Urinary bladder (tissue), 4 donors: ENCODE data around the gene YARS1. TPM values are rescaled to one million over a fixed set of nuclear protein-coding genes. Genes with fewer than 3 reads are reported as not detected.

Experiments
- DNase-seq: peaks from one replicate; pipeline ENCODE4 v3.0.0-alpha.2; 2015; ENCODE audit errors: extremely low spot score
- H3K27ac ChIP-seq: one replicate; pipeline ENCODE4 v1.5.1; 2013; ENCODE audit warnings: low read depth, mild to moderate bottlenecking, moderate library complexity
- H3K36me3 ChIP-seq: one replicate; pipeline ENCODE4 v1.6.1; 2013; ENCODE audit warnings: mild to moderate bottlenecking, moderate library complexity; ENCODE audit not compliant: insufficient read depth
- H3K4me1 ChIP-seq: one replicate; pipeline ENCODE4 v1.6.1; 2013; ENCODE audit warnings: mild to moderate bottlenecking, moderate library complexity; ENCODE audit not compliant: insufficient read depth
- H3K4me3 ChIP-seq: one replicate; pipeline ENCODE4 v1.5.1; 2013; ENCODE audit warnings: low read depth, low read length
- WGBS: extraction: QIAGEN DNeasy Blood & Tissue Kit; methylation state at CpG from one replicate; pipeline ENCODE4 v1.1.7; 2013; 5-methylcytosine and 5-hydroxymethylcytosine counted together
- polyA plus RNA-seq: library from polyadenylated mRNA; stranded (reverse); fragments of 200-250 nt; gene quantifications from one replicate; pipeline ENCODE4 v1.2.3, GENCODE V29; 2013
- total RNA-seq: library from RNA; depleted of rRNA; stranded (reverse); fragments of >200 nt; gene quantifications from one replicate; pipeline ENCODE4 v1.2.3, GENCODE V29; 2014
- donor health status: healthy with polysubstance abuse.
- donor health status: healthy.

Gene YARS1
- total and polyA plus RNA-seq, 2 donors = 33.4 to 39.8 TPM

DNA sequence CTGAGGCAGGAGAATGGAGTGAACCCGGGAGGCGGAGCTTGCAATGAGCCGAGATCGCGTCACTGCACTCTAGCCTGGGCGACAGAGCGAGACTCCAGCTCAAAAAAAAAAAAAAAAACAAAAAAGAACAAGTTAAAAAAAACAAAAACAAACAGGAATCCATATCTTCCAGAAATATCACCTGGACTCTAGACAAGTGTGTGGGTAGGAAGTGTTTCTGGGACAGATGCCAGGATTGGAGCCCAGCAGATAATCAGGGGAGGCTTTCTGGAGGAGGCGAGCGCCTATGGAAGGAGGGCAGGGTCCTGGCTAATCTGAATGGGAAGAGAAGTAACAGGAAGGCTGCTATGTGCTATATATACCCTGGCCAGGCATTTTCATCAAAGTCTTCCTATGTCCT lies 71.0 kb downstream of the YARS1 start:
- DNase-seq = no peak
- H3K4me3 ChIP-seq = no peak overlapping the region
- 87% methylated on average over 9 of the region's 9 CpGs for WGBS
- H3K4me1 ChIP-seq = no peaks in the 10 kb centered on the region
- H3K27ac ChIP-seq = no peak overlapping the region
- no peaks in the 10 kb centered on the region for H3K36me3 ChIP-seq

DNA sequence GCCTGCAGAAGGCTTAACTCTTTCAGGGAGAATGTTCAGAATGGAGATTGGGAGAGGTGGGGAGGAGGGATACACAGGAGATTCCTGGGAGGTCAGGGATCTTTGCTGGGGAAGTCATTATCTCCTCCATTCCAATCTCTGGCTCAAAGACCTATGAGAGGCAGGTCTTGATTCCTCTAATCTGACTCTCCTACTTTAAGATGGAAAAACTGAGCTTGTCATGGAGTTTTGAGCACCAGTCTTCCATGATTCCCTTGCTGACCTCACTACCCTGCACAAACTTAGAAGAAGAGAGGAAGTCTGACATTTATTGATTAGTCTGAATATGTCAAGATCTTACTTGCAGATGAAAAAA lies 73.1 kb downstream of the YARS1 start:
- Histone ChIP-seq H3K27ac (no peak overlapping the region), H3K4me1 (no peaks in the 10 kb centered on the region), H3K36me3 (no peaks in the 10 kb centered on the region), H3K4me3 (no peak overlapping the region)
- DNase-seq = no peak

DNA sequence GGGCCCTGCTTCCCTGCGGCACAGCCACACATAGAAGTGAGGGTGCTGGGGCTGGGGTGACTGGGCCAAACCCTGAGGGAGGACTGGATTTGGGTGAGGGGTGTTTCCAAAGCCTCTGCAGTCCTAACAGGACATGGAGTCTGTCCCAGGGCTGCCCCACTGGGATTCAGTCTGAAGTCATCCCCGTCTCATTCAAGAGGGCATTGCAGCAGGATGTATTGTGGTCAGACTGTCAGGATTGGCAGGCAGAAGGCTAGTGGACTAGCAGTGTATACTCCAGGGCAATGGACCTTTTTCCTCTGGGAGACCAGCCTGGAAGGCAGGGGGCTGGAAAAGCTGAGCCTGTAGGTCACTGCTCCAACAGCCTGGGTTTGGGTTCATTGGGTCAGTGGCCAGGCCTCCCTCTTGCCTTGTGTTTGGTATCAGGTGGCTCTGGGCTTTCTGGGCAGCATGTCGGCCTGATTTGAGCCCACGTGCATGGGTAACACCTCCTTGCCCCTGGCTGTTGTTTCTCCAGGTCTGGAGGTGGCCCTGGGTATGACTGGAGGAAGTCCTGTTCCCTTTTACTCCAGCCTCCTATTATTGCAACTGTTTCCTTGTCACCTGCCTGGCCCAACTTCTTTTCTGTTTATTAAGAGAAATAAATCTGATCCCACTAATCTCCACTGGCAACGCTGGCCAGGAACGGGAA lies 73.6 kb downstream of the YARS1 start:
- Histone ChIP-seq H3K36me3 (no peaks in the 10 kb centered on the region), H3K4me1 (no peaks in the 10 kb centered on the region), H3K4me3 (no peak overlapping the region), H3K27ac (no peak overlapping the region)
- DNase-seq = no peak
- 31% methylated on average over 6 of the region's 6 CpGs for WGBS

DNA sequence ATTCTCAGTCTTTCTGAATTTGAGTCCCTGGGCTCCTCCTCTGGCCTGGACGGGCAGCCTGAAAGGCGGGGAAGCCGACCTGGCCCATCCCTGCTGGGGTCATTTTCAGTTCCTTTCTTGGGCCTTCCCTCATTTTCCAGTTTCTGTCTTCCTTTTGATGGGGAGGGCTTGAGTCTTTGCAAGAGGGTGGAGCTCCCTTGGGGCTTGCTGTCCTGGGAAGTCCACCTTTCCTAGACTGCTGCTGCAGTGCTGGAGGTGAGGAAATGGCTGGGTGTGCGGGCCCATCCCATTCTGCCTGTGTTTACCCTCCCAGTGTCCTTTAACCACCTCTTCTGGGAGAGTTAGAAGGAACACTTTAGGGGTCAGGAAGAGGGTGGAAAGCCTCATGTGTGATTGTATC lies 74.2 kb downstream of the YARS1 start:
- Histone ChIP-seq H3K4me3 (peak overlapping the region; percentile 87), H3K27ac (peak overlapping the region; percentile 95), H3K36me3 (no peaks in the 10 kb centered on the region), H3K4me1 (no peaks in the 10 kb centered on the region)
- WGBS = 66% methylated on average over 4 of the region's 4 CpGs
- no peak for DNase-seq

DNA sequence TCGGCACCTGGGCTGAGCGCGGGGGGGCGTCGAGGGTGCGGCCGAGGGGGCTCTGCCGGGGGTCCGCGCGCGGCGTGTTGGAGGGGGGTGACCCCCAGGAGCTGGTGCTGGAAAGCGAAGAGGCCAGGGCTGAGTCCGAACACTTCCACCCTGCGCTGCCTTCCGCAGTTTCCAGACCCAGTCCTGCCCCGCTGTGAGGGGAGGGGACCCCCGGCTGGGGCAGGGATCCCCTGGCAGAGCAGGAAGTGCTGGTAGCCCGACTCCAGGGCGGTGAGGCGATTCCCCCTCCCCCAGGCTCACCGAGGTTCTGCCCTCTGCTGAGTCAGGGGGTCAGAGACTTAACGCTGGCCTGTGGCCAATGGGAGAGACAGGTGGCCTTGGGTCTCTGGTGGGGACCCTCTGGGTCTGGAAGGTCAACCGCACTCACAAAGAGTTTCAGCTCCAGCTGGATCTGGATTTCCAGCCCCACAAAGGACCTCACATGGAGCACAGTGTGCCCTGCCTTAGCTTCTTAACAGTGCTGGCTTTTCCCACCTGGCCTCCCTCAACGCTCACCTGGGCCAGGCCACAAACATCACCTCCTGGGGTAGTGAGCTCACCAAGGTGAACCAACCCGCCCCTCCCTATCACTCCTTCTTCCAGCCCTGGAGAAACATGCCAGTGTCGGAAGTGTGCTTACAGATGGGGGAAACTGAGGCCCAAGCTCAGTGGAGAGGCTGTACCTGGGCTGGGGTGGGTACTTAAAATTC lies 74.8 kb downstream of the YARS1 start:
- WGBS = 22% methylated on average over 28 of the region's 28 CpGs
- peak overlapping the region; percentile 95 for H3K27ac ChIP-seq

DNA sequence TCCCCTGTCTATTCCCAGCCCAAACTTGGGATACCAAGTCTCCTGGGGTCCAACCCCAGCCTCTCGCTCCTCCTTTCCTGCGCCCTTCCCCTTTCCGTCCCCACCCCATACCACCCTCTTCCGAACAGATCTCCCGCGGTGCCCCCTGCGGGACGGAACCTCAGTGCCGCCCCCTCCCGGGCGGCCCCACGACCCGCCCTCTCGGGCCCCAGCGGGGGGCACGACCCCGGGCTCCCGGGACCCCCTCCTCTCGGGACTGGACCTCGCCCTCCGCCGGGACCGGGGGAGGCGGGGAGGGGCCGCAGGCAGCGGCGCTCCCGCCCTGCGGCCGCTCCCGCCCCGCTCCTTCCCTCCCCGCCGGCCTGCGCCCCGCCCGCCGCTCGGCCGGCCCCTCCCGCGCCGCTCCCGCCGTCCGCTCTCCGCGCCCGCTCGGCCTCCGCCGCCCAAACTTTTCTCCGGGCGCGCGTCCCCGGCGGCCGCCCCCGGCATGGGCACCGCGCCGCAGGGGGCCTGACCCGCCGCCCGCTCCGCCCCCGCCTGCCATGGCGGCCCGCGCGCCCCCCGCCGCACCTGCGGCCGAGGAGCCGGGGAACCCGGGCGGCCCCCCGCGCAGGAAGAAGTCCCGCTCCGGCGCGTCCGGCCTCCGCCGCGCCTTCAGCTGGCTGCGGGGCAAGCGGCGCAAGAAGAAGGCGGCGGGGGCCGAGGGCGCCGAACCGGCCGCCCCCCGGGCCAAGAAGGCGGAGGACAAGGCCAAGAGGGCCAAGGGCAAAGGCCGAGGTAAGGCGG lies 75.6 kb downstream of the YARS1 start:
- under 1% methylated on average over 101 of the region's 103 CpGs for WGBS
- no peaks in the 10 kb centered on the region for H3K4me1 ChIP-seq
- H3K4me3 ChIP-seq = peak overlapping the region; percentile 87
- H3K36me3 ChIP-seq = no peaks in the 10 kb centered on the region
- no peak for DNase-seq
- H3K27ac ChIP-seq = peak overlapping the region; percentile 95

More for the DNA sequence above, 74.8 kb downstream of the YARS1 start:
- Histone ChIP-seq H3K36me3 (no peaks in the 10 kb centered on the region), H3K4me3 (peak overlapping the region; percentile 87), H3K4me1 (no peaks in the 10 kb centered on the region)
- DNase-seq = no peak

DNA sequence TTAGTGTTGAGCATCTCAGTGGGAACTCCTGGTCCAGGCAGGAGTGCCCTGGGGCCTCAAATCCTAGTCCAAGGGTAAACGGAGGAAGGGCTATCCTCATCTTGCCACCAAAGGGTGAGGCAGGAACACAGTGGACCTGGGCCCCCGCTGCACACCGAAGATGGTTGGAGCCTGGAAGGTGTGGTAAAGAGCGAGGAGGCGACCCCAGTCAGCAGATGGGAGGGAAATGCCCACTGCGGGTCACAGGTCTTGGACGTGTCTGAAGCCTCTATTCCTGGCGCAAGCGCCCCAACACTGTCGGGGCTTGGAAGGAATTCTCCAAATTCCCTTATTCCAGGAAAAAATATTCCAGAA lies 76.1 kb downstream of the YARS1 start:
- WGBS = 35% methylated on average over 10 of the region's 10 CpGs
- Histone ChIP-seq H3K36me3 (no peaks in the 10 kb centered on the region), H3K27ac (peak overlapping the region; percentile 71), H3K4me3 (peak overlapping the region; percentile 87), H3K4me1 (no peaks in the 10 kb centered on the region)
- DNase-seq = no peak

DNA sequence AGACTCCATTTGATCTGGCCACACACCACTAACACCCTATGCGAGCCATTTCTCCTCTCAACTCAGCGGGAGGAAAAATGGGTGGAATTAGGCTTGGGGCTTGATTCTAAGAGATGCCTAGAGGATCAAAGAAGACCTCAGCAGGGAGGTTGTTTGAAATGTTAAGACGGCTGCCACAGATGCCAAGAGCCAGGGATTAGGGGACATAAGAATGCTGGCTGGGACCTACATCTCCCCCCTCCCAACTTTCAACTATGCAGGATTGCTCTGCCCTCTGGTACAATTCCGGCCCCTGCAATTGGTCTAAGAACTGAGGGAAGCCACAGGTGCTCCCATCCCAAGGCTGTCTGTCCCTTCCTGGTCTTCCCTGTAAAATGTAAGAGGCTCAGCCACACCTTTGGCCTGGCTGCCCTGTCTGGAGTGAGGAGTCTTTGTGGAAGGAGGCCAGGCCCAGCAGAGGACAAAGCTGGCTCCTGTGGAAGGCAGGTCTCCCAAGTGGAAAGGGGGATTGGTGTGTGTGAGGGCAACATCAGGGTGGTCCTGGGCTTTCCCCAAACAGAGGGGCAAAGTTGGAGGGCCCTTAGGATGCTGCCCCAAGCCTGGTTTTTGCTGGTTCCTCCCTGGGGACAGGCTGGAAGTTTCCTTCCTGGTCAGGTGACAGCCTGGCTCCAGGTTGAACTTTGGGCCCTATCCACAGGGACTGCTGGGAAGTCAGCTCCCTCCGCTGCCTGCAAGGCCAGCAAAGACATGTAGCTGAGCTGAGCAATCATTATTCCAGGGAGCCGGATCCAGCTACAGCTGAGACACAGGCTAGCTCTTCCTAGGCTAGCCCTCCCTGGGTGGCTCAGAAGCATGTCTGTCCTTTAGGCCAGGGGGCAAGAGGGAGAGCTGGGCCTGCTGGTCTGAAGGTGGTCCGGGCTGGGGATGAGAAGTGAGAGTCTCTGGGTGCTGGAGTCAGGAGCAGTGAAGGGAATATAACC lies 80.1 kb downstream of the YARS1 start:
- Histone ChIP-seq H3K36me3 (no peaks in the 10 kb centered on the region), H3K4me3 (no peak overlapping the region), H3K27ac (no peak overlapping the region), H3K4me1 (no peaks in the 10 kb centered on the region)
- DNase-seq = no peak
- 86% methylated on average over 7 of the region's 7 CpGs for WGBS

DNA sequence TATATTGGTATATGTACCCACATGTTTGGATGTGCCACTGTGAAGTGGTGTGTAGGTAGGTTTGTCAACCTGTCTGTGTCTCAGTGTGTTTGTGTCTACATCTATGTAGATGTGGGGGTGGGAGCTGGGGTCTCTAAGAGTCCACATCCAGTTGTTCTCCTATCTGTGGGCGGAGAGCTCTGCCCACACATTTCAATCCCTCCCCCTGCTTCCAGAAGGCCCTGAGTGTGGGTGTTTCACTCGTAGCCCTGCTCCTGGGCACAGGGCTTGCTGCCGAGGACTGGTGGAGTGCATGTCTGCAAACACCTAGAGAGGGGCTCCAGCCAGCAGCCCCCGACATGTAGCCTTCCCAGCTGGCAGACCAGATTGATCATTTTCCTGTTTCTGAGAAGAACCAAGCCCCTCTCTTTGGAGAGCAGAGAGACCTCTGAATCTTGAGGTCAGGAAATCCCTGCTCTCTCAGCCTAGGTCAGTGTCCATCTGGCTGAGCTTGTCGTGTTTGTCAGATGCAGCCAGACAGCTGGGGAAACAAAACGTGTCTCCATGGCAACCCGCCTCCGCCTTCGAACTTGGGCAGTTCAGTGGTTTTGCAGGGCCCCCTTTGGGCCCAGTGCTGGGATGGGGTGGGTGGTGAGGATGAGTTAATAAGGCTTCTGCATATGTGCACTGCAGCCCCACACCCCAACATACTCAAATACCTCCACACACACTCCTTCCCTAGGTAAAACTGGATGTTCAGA lies 83.4 kb downstream of the YARS1 start:
- Histone ChIP-seq H3K36me3 (no peaks in the 10 kb centered on the region), H3K4me3 (no peak overlapping the region), H3K27ac (no peak overlapping the region), H3K4me1 (no peaks in the 10 kb centered on the region)
- DNase-seq = no peak
- WGBS = 62% methylated on average over 9 of the region's 9 CpGs

DNA sequence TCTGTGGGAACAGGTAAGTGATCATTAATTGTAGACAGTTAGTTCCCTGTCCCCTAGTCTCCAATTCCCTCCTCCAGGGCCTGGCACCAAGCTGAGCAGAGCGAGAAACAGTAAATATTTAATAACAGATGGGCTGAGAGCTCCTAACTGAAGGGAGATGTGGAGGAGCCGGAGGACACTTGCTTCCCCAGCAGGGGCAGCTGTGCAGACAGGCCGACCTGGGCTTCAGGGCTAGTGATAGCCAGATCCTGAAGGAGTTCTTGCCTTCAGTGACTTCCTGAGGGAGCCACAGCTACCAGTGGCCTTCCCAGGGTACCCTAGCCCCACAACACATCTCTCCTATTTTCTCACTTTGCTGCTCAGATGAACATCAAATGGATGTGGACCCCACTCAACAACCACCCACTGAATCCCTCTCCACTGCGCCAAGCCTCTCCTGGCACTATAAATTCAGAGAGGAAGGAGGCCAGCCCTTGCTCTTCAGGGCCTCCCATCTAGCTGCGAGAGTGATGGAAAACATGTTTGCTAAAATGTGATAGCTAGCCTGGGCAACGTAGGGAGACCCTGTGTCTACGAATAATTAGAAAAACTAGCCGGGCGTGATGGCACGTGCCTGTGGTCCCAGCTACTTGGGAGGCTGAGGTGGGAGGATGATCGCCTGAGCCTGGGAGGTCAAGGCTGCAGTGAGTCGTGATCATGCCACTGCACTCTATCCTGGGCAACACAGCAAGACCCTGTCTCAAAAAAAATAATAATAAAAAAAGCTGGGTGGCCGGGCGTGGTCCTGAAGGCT lies 87.7 kb downstream of the YARS1 start:
- Histone ChIP-seq H3K4me1 (peaks cover 2% of the 10 kb centered on the region), H3K27ac (no peak overlapping the region), H3K36me3 (no peaks in the 10 kb centered on the region), H3K4me3 (no peak overlapping the region)
- no peak for DNase-seq
- WGBS = 79% methylated on average over 14 of the region's 14 CpGs

DNA sequence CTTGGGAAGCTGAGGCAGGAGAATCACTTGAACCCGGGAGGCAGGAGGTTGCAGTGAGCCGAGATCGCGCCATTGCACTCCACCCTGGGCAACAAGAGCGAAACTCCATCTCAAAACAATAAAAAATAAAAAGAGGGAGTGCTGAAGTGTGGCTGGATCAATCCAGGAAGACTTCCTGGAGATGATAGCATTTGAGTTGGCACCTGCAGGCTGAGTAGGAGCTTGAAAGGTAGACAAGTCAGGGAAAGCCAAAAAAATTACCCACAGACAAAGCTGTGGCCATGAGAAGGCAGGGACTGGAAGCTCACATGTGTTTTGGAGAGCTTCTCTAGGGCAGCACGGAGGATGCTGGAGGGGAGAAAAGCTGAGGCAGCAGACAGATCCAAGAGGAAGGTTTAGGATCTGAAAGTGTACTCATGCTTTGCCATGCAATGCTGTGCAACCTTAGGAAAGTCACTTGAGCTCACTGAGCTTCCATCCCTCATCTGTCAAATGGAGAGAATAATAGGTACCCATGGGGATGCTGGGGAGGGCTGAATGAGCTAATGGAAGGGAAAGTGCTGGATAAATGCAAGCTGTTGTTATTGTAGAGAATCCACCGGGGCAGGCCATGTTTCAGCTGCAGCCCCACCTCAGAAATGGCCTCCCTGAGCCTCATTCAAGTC lies 88.6 kb downstream of the YARS1 start:
- H3K36me3 ChIP-seq = no peaks in the 10 kb centered on the region
- no peak overlapping the region for H3K4me3 ChIP-seq
- WGBS = 87% methylated on average over 7 of the region's 7 CpGs
- H3K4me1 ChIP-seq = peaks cover 2% of the 10 kb centered on the region
- H3K27ac ChIP-seq = no peak overlapping the region
- no peak for DNase-seq

DNA sequence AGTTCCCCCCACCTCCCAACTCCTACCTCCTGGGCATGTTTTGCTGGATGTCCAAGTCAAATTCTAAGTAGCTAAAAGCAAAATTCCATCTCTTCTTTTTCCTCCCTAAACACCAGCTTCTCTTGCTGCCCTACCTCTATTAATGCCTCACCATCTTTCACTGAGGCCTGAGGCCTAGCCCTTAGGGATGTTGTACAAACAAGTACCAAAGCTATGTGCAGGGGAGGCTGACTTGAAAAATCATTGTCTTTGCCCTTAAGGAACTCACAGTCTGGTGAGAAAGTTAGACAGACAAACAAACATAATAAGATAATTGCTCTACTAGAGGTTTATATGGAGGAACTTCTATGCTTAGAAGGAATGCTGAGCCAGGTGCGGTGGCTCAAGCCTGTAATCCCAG lies 89.3 kb downstream of the YARS1 start:
- no peak overlapping the region for H3K27ac ChIP-seq
- no peak for DNase-seq
- no peaks in the 10 kb centered on the region for H3K36me3 ChIP-seq
- H3K4me1 ChIP-seq = peaks cover 2% of the 10 kb centered on the region
- H3K4me3 ChIP-seq = no peak overlapping the region
- 100% methylated on average over 1 of the region's 1 CpG for WGBS
